ENCODE measurements around the gene SYNPO2.

GRCh38 chr4:118950224-118950623, 61.6 kb downstream of the SYNPO2 start:
- TF ChIP-seq CTCF (IDR thresholded peaks at IDR 0.05 in 4 of 5, conservative IDR thresholded peaks at IDR 0.05 in 1 of 5), result no peak
- no peak for TF ChIP-seq POLR2A (IDR thresholded peaks at IDR 0.05)

Data from gastrocnemius medialis (tissue), 4 donors.